Measurements from ENCODE around the gene SLC9A8. TPM values are rescaled to one million over a fixed set of nuclear protein-coding genes. Genes with fewer than 3 reads are reported as not detected.

The SLC9A8 gene
- total and polyA plus RNA-seq, 2 of the 4 experiments (the other 2 are of a cell fraction) = 4.1 to 5.0 TPM

DNA sequence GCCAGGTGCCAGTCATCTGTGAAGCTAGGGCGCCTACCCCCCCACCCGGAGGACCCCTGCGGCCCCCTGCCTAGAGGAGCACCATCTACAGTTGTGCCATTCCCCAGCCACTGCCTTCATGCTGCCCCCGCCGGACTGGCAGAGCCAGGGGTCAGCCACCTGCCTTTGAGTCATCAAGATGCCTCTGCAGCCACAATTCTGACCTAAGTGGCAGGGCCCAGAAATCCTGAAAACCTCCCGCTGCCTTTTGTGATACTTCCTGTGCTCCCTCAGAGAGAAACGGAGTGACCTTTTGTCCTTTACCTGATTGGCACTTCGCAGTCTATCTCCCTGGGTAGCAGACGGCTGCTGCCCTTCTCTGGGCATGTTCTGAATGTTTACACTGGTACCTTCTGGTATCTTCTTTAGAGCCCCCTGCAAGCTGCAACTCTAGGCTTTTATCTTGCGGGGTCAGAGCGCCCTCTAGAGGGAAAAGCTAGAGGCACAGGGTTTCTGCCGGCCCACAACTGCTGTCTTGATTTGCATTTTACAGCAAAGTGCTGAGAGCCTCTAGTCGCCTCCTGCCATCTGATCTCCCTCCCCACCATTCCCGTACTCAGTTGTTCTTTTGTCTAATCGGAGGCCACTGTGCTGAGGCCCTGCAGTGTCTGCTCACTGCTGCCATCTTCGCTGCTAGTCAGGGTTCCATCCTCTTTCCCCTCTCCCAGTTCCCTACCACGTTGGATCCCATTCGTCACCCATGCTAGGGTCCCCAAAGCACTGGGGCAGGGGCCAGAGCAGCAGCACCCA is 75.8 kb downstream of the SLC9A8 start (continued):
- TF ChIP-seq RAD21 (IDR thresholded peaks at IDR 0.05; ENCODE audit: low read length) = peak; percentile 79

GRCh38 chr20:49889001-49889934 is 76.6 kb downstream of the SLC9A8 start:
- Histone ChIP-seq H3K27me3 (ENCODE audit: control insufficient read depth, insufficient read depth, low read length) (no peaks in the 10 kb centered on the region), H3K23ac (ENCODE audit: low read depth, low read length) (no peak overlapping the region), H2BK15ac (ENCODE audit: low read depth, low read length) (no peak overlapping the region), H2BK5ac (ENCODE audit: low read depth, low read length, poor library complexity, severe bottlenecking) (no peak overlapping the region), H3K36me3 (ENCODE audit: control insufficient read depth, insufficient read depth, low read length) (peaks cover 15% of the 10 kb centered on the region; the same call in 1 of the 2 replicates), H3K56ac (ENCODE audit: extremely low read depth, insufficient read depth, low read length) (no peak overlapping the region), H2AK9ac (replicated peaks; ENCODE audit: low read depth, low read length, poor library complexity) (no peak overlapping the region), H2AK5ac (ENCODE audit: low read depth, low read length) (no peak overlapping the region), H3K9ac (ENCODE audit: low read depth, low read length) (no peak overlapping the region), H4K91ac (ENCODE audit: insufficient read depth, low read depth, low read length) (no peak overlapping the region), H3K4me3 (ENCODE audit: insufficient read depth, low read depth, low read length) (no peak overlapping the region), H3K4me1 (ENCODE audit: control insufficient read depth, insufficient read depth, low read length) (peaks cover 29% of the 10 kb centered on the region), H4K20me1 (ENCODE audit: insufficient read depth, low read length) (0 out of 2 replicates have a peak, but pooled peaks cover 9% of the 10 kb centered on the region), H2BK20ac (ENCODE audit: low read depth, low read length) (no peak overlapping the region), H3K9me1 (ENCODE audit: insufficient read depth, low read length) (no peaks in the 10 kb centered on the region), H4K5ac (ENCODE audit: low read depth, low read length) (no peak overlapping the region), H3K9me3 (ENCODE audit: control insufficient read depth, insufficient read depth, low read length) (no peaks in the 10 kb centered on the region), H3K79me1 (ENCODE audit: low read depth in 1 of 2, low read length in 2 of 2) (no peaks in the 10 kb centered on the region; a peak in 1 of 4 replicates), H3K4me2 (ENCODE audit: low read depth, low read length) (no peak overlapping the region), H4K8ac (ENCODE audit: low read depth in 2 of 2, low read length in 2 of 2) (no peak overlapping the region), H3K27ac (ENCODE audit: insufficient read depth, low read length) (no peak overlapping the region), H3K18ac (ENCODE audit: low read depth, low read length) (no peak overlapping the region), H2AFZ (replicated peaks; ENCODE audit: low read length, poor library complexity) (no peak overlapping the region), H2BK120ac (ENCODE audit: low read depth, low read length) (no peak overlapping the region), H3K14ac (replicated peaks; ENCODE audit: low read depth, low read length) (no peak overlapping the region), H3K4ac (ENCODE audit: low read depth, low read length) (no peak overlapping the region)
- intact Hi-C loops (cut with micrococcal nuclease) = no loop called here
- DNase-seq (no peak), ATAC-seq (ENCODE audit: low read depth) (no peak)
- ChIA-PET CTCF (interaction anchor here (0.6 to 1.1 kb wide), 2 partner anchors 12 to 285 kb away, joined by 4 read pairs; no protein-coding TSS in a partner anchor), POLR2A (ENCODE audit: unreplicated experiment) (interaction anchor here (1.0 kb wide), 1 partner anchor 347 kb away, joined by 3 read pairs; no protein-coding TSS in a partner anchor)
- TF ChIP-seq MXI1 (IDR thresholded peaks at IDR 0.05; ENCODE audit: borderline replicate concordance, low read depth, low read length) = no peak
- TF ChIP-seq FOS (IDR thresholded peaks at IDR 0.05; ENCODE audit: low read depth, low read length) = no peak
- WGBS, 2 experiments (ENCODE audit: extremely low coverage in 2 of 2, insufficient read length in 1 of 2) = 60% methylated on average over 1 of the region's 9 CpGs; no CpG with 5 or more reads in 1 of the 2 experiments
- in situ Hi-C loops (cut with MboI; ENCODE audit: low sequenced_read_pairs) = no loop called here
- dilution Hi-C loops (cut with HindIII; ENCODE audit: low sequenced_read_pairs, unreplicated experiment) = no loop called here
- BruUV-seq (replicated peaks) = TSS peak; percentile 12
